ENCODE data around the gene PRDX2. TPM values are rescaled to one million over a fixed set of nuclear protein-coding genes. Genes with fewer than 3 reads are reported as not detected.

Gene PRDX2
- total RNA-seq, 8 experiments from 2014 or later = 293 to 612 (median 357) TPM

DNA sequence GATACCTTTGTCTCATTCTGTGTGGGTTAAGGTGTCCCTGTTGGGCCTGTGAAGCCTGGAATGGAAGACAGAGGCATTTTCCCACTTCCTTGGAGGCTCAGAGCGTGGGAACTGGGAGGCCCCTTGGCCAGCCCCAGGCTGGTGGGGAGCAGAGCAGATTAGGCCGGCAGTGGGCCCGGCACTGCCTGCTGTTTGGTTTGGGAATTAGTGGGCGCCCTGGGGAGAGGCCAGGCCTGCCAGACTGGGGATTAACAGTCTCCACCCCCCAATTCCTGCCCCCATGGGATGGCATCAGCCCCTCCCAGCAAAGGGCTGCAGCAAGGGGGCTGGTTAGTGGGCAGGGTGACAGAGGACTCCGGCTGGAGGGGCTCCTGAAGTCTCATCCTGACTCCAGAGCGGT is 53.1 kb downstream of the PRDX2 start:
- H3K4me3 ChIP-seq = no peak overlapping the region
- ATAC-seq (replicated peaks in 6 of 8) = peak in 1 of 8 experiments; percentile 12
- in situ Hi-C loops (cut with MboI; ENCODE audit: low pct_unique_long_range_greater_than_20kb in 2 of 9, low sequenced_read_pairs in 9 of 9, unreplicated experiment in 9 of 9) = no loop called here
- WGBS, 10 experiments = 80 to 100% (median 86%) methylated on average over 1 to 5 of the region's 6 CpGs; no CpG with 5 or more reads in 6 of the 10 experiments
- peaks cover 4 to 7% of the 10 kb centered on the region in 2 donors for H3K4me1 ChIP-seq (replicated peaks in 1 of 2)
- no peak overlapping the region for H3K27ac ChIP-seq

Other genes starting within 250 kb of the PRDX2 start
- 10 to 100 TPM in 1 of 8 experiments, 1 to 10 TPM in 7; 6.0 to 11.1 (median 7.3) TPM for gene ZNF490, start 191.0 kb downstream of the PRDX2 start, total RNA-seq
- 10 to 100 TPM; 12.1 to 26.4 (median 17.6) TPM for gene ZNF791, start 190.9 kb downstream of the PRDX2 start, total RNA-seq
- gene MAN2B1, start 135.1 kb downstream of the PRDX2 start, total RNA-seq = 10 to 100 TPM; 12.3 to 95.9 (median 38.0) TPM
- 10 to 100 TPM; 11.4 to 18.0 (median 14.6) TPM for gene WDR83, start 135.0 kb downstream of the PRDX2 start, total RNA-seq
- gene DHPS, start 119.9 kb downstream of the PRDX2 start, total RNA-seq = 100 to 1,000 TPM in 2 of 8 experiments, 10 to 100 TPM in 6; 49.1 to 112 (median 79.9) TPM
- 1 to 10 TPM in 2 of 8 experiments, not detected in 6; 3.7 to 5.7 TPM for gene GNG14, start 113.8 kb downstream of the PRDX2 start, total RNA-seq
- 10 to 100 TPM in 6 of 8 experiments, 1 to 10 TPM in 2; 4.1 to 21.2 (median 11.7) TPM for gene FBXW9, start 105.2 kb downstream of the PRDX2 start, total RNA-seq
- 100 to 1,000 TPM in 2 of 8 experiments, 10 to 100 TPM in 6; 51.3 to 119 (median 67.1) TPM for gene TNPO2, start 77.9 kb downstream of the PRDX2 start, total RNA-seq
- 100 to 1,000 TPM; 103 to 157 (median 125) TPM for gene TRIR, start 67.1 kb downstream of the PRDX2 start, total RNA-seq
- 10 to 100 TPM; 43.3 to 94.2 (median 62.3) TPM for gene GET3, start 64.3 kb downstream of the PRDX2 start, total RNA-seq
- under 1 TPM in 5 of 8 experiments, not detected in 3; 0.11 to 1.00 (median 0.42) TPM for gene BEST2, start 50.0 kb downstream of the PRDX2 start, total RNA-seq
- 10 to 100 TPM in 7 of 8 experiments, 1 to 10 TPM in 1; 8.0 to 40.9 (median 12.9) TPM for gene HOOK2, start 26.2 kb downstream of the PRDX2 start, total RNA-seq
- gene JUNB, start 10.3 kb downstream of the PRDX2 start, total RNA-seq = 100 to 1,000 TPM in 1 of 8 experiments, 10 to 100 TPM in 7; 11.0 to 115 (median 45.8) TPM
- 1 to 10 TPM in 3 of 8 experiments, under 1 TPM in 2, not detected in 3; 0.25 to 7.7 (median 1.1) TPM for gene THSD8, start 269 bp upstream of the PRDX2 start, total RNA-seq
- 10 to 100 TPM in 5 of 8 experiments, 1 to 10 TPM in 3; 4.2 to 42.4 (median 12.3) TPM for gene RNASEH2A, start 4.8 kb upstream of the PRDX2 start, total RNA-seq
- gene RTBDN, start 32.8 kb upstream of the PRDX2 start, total RNA-seq = 1 to 10 TPM in 3 of 8 experiments, under 1 TPM in 4, not detected in 1; 0.56 to 1.9 (median 0.92) TPM
- gene MAST1, start 36.7 kb upstream of the PRDX2 start, total RNA-seq = 10 to 100 TPM in 5 of 8 experiments, 1 to 10 TPM in 1, under 1 TPM in 2; 0.25 to 41.1 (median 16.6) TPM
- gene DNASE2, start 79.6 kb upstream of the PRDX2 start, total RNA-seq = 10 to 100 TPM in 4 of 8 experiments, 1 to 10 TPM in 4; 2.2 to 70.1 (median 11.9) TPM
- gene KLF1, start 85.4 kb upstream of the PRDX2 start, total RNA-seq = under 1 TPM in 4 of 8 experiments, not detected in 4; 0.11 to 0.33 (median 0.21) TPM
- gene GCDH, start 89.4 kb upstream of the PRDX2 start, total RNA-seq = 10 to 100 TPM in 5 of 8 experiments, 1 to 10 TPM in 3; 6.4 to 42.4 (median 17.4) TPM
- gene SYCE2, start 117.5 kb upstream of the PRDX2 start, total RNA-seq = 1 to 10 TPM in 1 of 8 experiments, under 1 TPM in 6, not detected in 1; 0.23 to 1.0 (median 0.71) TPM
- 100 to 1,000 TPM in 3 of 8 experiments, 10 to 100 TPM in 5; 49.5 to 112 (median 74.9) TPM for gene FARSA, start 131.9 kb upstream of the PRDX2 start, total RNA-seq
- 100 to 1,000 TPM; 289 to 982 (median 397) TPM for gene CALR, start 136.8 kb upstream of the PRDX2 start, total RNA-seq
- gene RAD23A, start 144.1 kb upstream of the PRDX2 start, total RNA-seq = 100 to 1,000 TPM in 2 of 8 experiments, 10 to 100 TPM in 6; 41.9 to 114 (median 67.4) TPM
- gene GADD45GIP1, start 155.4 kb upstream of the PRDX2 start, total RNA-seq = 10 to 100 TPM; 18.2 to 51.6 (median 28.3) TPM
- gene DAND5, start 167.8 kb upstream of the PRDX2 start, total RNA-seq = under 1 TPM in 6 of 8 experiments, not detected in 2; 0.09 to 0.47 (median 0.31) TPM
- 10 to 100 TPM in 4 of 8 experiments, under 1 TPM in 4; under 0.01 to 72.3 (median 6.4) TPM for gene NFIX, start 193.7 kb upstream of the PRDX2 start, total RNA-seq